GM12891 (cell line): ENCODE data around the gene PDF.

Source experiments
- DNase-seq: peaks from one replicate; pipeline ENCODE4 v3.0.0; 2011; ENCODE audit warnings: low spot score; ENCODE audit not compliant: insufficient read length
- FAIRE-seq: peaks from 2 replicates; lab custom pipeline; 2011; peaks lifted over from hg19 to GRCh38; lab: Jason Lieb, UNC
- PAX5 ChIP-seq: IDR thresholded peaks from 2 replicates; pipeline ENCODE4 v1.6.1; 2011; ENCODE audit warnings: low read length, moderate library complexity, mild to moderate bottlenecking; ENCODE audit not compliant: insufficient read depth, severe bottlenecking
- POLR2A ChIP-seq: IDR thresholded peaks from 2 replicates; pipeline ENCODE4 v1.6.1; 2011; ENCODE audit warnings: low read depth, low read length, control low read depth
- POLR2AphosphoS5 ChIP-seq: IDR thresholded peaks from 2 replicates; pipeline ENCODE4 v1.6.1; 2011; ENCODE audit warnings: low read depth, low read length, control low read depth
- POU2F2 ChIP-seq: IDR thresholded peaks from 2 replicates; pipeline ENCODE4 v1.6.1; 2011; ENCODE audit warnings: low read depth, mild to moderate bottlenecking, control low read depth, low read length, moderate library complexity
- SPI1 ChIP-seq: IDR thresholded peaks from 2 replicates; pipeline ENCODE4 v1.6.1; 2011; ENCODE audit warnings: low read depth, low read length, control low read depth
- TAF1 ChIP-seq: IDR thresholded peaks from 2 replicates; pipeline ENCODE4 v1.6.1; 2011; ENCODE audit warnings: low read depth, low read length, control low read depth

PDF gene

GRCh38 chr16:69344171-69344570 lies 13.8 kb upstream of the PDF start:
- FAIRE-seq (no peak), DNase-seq (no peak)
- TF ChIP-seq TAF1 (no peak), POU2F2 (no peak), SPI1 (no peak), PAX5 (no peak), POLR2AphosphoS5 (no peak), POLR2A (no peak)

DNA sequence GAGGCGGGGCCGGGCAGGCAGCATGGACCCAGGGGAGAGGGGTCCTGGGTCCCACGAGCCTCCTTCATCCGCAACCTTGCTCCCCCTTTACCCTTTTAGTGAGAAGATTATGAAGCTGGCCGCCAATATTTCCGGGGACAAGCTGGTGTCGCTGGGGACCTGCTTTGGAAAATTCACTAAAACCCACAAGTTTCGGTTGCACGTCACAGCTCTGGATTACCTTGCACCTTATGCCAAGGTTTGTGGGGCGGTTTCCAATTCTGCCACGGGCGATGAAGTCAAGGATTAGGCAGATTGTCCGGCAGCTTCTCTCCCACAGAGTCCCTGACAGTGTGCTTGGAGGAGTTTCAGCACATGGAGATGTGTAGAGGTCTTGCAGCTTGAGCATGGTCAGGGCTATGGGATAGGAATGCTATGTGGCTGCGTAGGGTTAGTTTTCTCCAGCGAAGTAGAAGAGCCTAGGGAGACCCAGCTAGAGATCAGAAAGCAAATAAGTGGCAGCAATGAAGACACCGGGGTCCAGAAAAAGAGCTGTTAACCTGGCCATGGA lies 9.8 kb upstream of the PDF start:
- TF ChIP-seq POU2F2 (no peak), POLR2AphosphoS5 (no peak), POLR2A (no peak), TAF1 (no peak), PAX5 (no peak), SPI1 (no peak)
- FAIRE-seq = no peak
- no peak for DNase-seq

DNA sequence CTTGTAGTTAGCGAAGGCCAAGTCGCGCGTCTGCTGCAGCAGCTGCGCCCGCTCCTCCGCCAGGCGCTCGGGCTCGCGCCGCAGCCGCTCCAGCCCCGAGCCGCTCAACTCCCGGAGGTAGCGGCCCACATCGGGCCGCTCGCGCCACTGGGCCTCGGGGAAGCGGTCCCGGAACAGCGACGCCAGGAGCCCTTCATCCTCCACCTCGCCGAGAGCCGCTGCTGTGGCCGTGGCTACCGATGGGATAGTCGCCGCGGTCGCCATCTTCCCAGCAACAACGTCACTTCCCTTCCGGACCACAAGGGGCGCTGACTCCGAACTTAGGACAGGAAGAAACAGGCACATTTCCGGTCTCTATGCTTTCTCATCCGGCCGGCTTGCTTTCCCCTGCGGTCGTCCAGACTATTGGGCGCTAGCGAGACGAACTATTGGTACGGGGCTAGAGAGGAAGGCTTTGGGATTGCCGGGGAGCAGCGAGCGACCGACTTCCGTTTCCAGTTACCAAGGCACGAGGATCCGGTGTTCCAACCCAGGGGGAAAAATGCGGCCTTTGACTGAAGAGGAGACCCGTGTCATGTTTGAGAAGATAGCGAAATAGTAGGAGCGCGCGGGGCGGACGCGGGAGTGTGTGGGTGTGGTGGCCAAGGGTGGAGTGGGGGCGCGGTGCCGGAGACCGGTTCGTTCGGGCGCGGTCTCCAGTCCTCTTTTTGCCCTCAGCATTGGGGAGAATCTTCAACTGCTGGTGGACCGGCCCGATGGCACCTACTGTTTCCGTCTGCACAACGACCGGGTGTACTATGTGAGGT lies 9.1 kb upstream of the PDF start, which contains the start of the genes COG8 and NIP7:
Gene COG8 (minus strand): TSS at position 276 of the 806 bp plus-strand sequence. CDS start 12 bp downstream, at position 264.
Gene NIP7 (plus strand): TSS at position 484 of the 806 bp plus-strand sequence. CDS start 58 bp downstream, at position 542.
- TF ChIP-seq PAX5 = no peak
- peak; percentile 89 for TF ChIP-seq POLR2AphosphoS5
- TF ChIP-seq SPI1 = peak; percentile 53
- TF ChIP-seq TAF1 = peak; percentile 94
- peak; percentile 48; the same call in 1 of the 2 replicates for TF ChIP-seq POU2F2
- peak; percentile 94 for TF ChIP-seq POLR2A
- FAIRE-seq (peak; percentile 89), DNase-seq (peak; percentile 88)

DNA sequence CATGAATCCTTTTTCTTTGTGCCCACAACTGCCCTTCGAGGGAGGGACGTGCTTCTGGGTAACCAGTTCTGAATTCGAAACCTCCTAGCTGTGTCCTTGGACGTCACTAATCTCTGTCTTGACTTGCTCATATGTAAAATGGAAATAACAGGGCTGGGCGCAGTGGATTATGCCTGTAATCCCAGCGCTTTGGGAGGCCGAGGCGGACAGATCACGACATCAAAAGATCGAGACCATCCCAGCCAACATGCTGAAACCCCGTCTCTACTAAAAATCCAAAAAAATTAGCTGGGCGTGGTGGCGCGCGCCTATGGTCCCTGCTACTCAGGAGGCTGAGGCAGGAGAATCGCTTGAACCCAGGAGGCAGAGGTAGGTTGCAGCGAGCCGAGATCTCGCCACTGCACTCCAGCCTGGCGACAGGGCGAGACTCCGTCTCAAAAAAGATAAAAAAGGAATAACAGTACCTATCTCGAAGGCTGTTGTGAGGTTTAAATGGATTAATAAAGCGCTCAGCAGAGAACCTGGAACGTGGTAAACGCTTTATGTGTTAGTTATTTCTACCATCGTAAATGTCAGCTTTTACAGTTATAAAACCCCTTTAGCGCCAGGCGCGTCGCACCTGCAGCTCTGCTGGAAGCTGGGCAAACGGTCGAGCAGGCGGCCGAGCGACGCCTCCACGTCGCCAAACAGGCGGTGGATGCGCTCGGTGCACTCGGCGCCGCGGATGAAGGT lies 8.3 kb upstream of the PDF start:
- FAIRE-seq (no peak), DNase-seq (no peak)
- no peak for TF ChIP-seq POLR2AphosphoS5
- TF ChIP-seq TAF1 = no peak
- TF ChIP-seq SPI1 = no peak
- no peak for TF ChIP-seq POLR2A
- no peak for TF ChIP-seq POU2F2
- peak; percentile 56 for TF ChIP-seq PAX5

DNA sequence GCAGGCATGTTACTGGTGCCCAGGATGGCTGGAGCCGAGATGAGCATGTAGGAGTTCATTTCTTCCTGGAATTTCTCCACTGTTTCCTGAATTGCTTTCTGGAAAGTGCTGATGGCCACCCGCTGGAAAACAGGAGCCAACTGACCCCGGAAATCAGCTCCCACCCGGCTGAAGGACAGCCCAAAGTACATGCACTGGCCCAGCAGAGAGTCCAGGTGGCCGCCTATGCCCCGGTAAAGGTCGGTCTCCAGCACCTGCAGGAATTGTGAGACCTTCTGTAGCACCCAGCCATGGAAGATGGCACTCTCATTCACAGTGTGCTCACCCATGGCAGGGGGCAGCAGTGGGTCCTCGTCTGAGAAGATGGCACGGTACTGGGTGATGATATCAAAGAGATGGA lies 4.3 kb upstream of the PDF start:
- FAIRE-seq = no peak
- TF ChIP-seq PAX5 (no peak), POLR2A (no peak), SPI1 (no peak), POU2F2 (no peak), POLR2AphosphoS5 (no peak), TAF1 (no peak)
- no peak for DNase-seq

- DNase-seq (peak; percentile 68), FAIRE-seq (no peak)
- TF ChIP-seq POLR2A = peak; percentile 30; the same call in 1 of the 2 replicates
- no peak for TF ChIP-seq POLR2AphosphoS5
- no peak for TF ChIP-seq TAF1
- no peak for TF ChIP-seq POU2F2
- no peak for TF ChIP-seq SPI1
- TF ChIP-seq PAX5 = no peak
Observed at GRCh38 chr16:69329369-69330285, 761 bp downstream of the PDF start.

DNA sequence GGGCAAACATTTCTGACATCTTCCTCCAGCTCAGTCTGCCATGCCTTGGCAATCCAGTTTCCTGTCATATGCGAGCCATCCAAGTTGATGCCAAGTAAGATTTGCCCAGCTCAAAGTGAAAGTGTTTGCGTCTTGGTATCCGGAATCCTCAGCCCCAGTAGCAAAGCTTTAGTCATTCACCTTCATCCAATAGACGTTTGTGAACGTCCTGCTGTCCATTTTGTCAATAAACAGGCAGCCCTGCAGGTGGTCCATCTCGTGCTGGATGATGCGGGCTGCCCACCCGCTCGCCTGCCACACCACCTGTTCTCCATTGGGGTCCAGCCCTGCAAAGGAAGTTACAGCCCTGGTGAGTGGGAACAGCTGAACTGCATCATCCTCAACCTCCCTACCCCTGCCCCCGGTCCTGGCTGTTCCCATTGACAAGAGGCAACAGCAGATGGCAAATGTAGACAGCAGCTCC lies 1.5 kb downstream of the PDF start:
- DNase-seq (no peak), FAIRE-seq (no peak)
- TF ChIP-seq PAX5 (no peak), POLR2AphosphoS5 (no peak), TAF1 (no peak), POLR2A (no peak), POU2F2 (no peak), SPI1 (no peak)

DNA sequence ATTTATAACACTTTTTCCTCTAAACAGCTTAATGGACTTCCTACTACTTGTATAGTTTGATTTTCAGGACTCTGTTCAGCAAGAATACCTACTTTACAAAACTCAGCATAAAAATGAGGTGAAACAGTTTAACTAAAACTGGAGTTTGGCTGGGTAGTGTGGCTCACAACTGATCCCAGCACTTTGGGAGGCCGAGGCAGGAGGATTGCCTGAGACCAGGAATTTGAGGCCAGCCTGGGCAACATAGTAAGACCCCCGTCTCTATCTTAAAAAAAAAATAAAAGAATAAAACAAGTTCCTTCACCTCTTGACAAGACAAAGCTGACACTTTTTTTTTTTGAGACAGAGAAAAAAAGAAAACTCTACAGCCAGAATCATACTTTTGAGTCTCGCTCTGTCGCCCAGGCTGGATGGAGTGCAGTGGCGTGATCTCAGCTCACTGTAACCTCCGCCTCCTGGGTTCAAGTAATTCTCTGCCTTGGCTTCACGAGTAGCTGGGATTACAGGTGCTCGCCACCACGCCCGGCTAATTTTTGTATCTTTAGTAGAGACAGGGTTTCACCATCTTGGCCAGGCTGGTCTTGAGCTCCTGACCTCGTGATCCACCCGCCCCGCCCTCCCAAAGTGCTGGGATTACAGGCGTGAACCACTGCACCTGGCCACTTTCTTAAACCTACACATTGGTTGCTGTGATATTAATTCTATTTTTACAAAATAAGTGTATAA lies 2.6 kb downstream of the PDF start:
- DNase-seq (no peak), FAIRE-seq (no peak)
- TF ChIP-seq TAF1 (no peak), POLR2AphosphoS5 (no peak), POU2F2 (no peak), PAX5 (no peak)
